H9 (cell line): Measurements from ENCODE around the gene ARHGAP45. TPM values are rescaled to one million over a fixed set of nuclear protein-coding genes. Genes with fewer than 3 reads are reported as not detected.

Experiments
- DNase-seq: peaks from one replicate; pipeline ENCODE4 v3.0.0-alpha.2; 2017
- H2AFZ ChIP-seq: one replicate; pipeline ENCODE4 v1.6.1; 2013; ENCODE audit warnings: mild to moderate bottlenecking, low read length, control low read depth, moderate library complexity
- H2AK5ac ChIP-seq: 2 replicates; pipeline ENCODE4 v1.6.1; 2013; ENCODE audit warnings: low read length, control low read depth, mixed read lengths; ENCODE audit not compliant: insufficient read length
- H2BK120ac ChIP-seq: one replicate; pipeline ENCODE4 v1.6.1; 2013; ENCODE audit warnings: low read depth, mild to moderate bottlenecking, low read length, control low read depth, inconsistent platforms; ENCODE audit not compliant: poor library complexity, severe bottlenecking
- H2BK12ac ChIP-seq: 2 replicates; pipeline ENCODE4 v1.6.1; 2013; ENCODE audit warnings: low read length, control low read depth, mixed read lengths, low read depth; ENCODE audit not compliant: insufficient read length
- H2BK15ac ChIP-seq: 2 replicates; pipeline ENCODE4 v1.6.1; 2013; ENCODE audit warnings: low read depth, low read length, control low read depth
- H2BK20ac ChIP-seq: one replicate; pipeline ENCODE4 v1.6.1; 2013; ENCODE audit warnings: low read depth, mild to moderate bottlenecking, low read length, control low read depth, inconsistent platforms; ENCODE audit not compliant: poor library complexity, severe bottlenecking
- H2BK5ac ChIP-seq: 2 replicates; pipeline ENCODE4 v1.6.1; 2013; ENCODE audit warnings: low read length, control low read depth, mixed read lengths; ENCODE audit not compliant: insufficient read length
- H3K14ac ChIP-seq: 2 replicates; pipeline ENCODE4 v1.6.1; 2013; ENCODE audit warnings: low read length, control low read depth; ENCODE audit not compliant: insufficient read depth
- H3K18ac ChIP-seq: 2 replicates; pipeline ENCODE4 v1.6.1; 2013; ENCODE audit warnings: low read depth, mild to moderate bottlenecking, mixed read lengths, low read length, control low read depth; ENCODE audit not compliant: insufficient read length
- H3K23ac ChIP-seq: 2 replicates; pipeline ENCODE4 v1.6.1; 2013; ENCODE audit warnings: low read length, control low read depth, mixed read lengths, low read depth; ENCODE audit not compliant: insufficient read length
- H3K23me2 ChIP-seq: 2 replicates; pipeline ENCODE4 v1.6.1; 2013; ENCODE audit warnings: low read depth, mild to moderate bottlenecking, mixed read lengths, low read length, control low read depth; ENCODE audit not compliant: insufficient read length, poor library complexity, severe bottlenecking
- H3K27ac ChIP-seq: 2 replicates; pipeline ENCODE4 v1.5.1; 2013; ENCODE audit warnings: low read length, control low read depth, mixed read lengths, low read depth; ENCODE audit not compliant: insufficient read length
- H3K27me3 ChIP-seq: 2 replicates; pipeline ENCODE4 v1.6.1; 2013; ENCODE audit warnings: low read length, control low read depth, inconsistent platforms; ENCODE audit not compliant: insufficient read depth
- H3K4ac ChIP-seq: 2 replicates; pipeline ENCODE4 v1.6.1; 2013; ENCODE audit warnings: low read depth, mild to moderate bottlenecking, control low read depth, inconsistent platforms, low read length, moderate library complexity
- H3K4me1 ChIP-seq: 2 replicates; pipeline ENCODE4 v1.6.1; 2013; ENCODE audit warnings: low read length, control low read depth, inconsistent platforms; ENCODE audit not compliant: insufficient read depth
- H3K4me2 ChIP-seq: 2 replicates; pipeline ENCODE4 v1.6.1; 2013; ENCODE audit warnings: low read length, control low read depth, mixed read lengths; ENCODE audit not compliant: insufficient read length, insufficient read depth
- H3K56ac ChIP-seq: 2 replicates; pipeline ENCODE4 v1.6.1; 2013; ENCODE audit warnings: low read depth, mild to moderate bottlenecking, mixed read lengths, low read length, control low read depth; ENCODE audit not compliant: insufficient read length
- H3K79me1 ChIP-seq: 2 replicates; pipeline ENCODE4 v1.6.1; 2013; ENCODE audit warnings: low read depth, mild to moderate bottlenecking, moderate library complexity, low read length, control low read depth, inconsistent platforms; ENCODE audit not compliant: insufficient read depth, poor library complexity, severe bottlenecking
- H3K79me2 ChIP-seq: 2 replicates; pipeline ENCODE4 v1.6.1; 2013; ENCODE audit warnings: low read length, control low read depth, inconsistent platforms; ENCODE audit not compliant: insufficient read depth
- H3K9ac ChIP-seq: 2 replicates; pipeline ENCODE4 v1.6.1; 2013; ENCODE audit warnings: low read length, control low read depth, mixed read lengths; ENCODE audit not compliant: insufficient read length; ENCODE audit errors: extremely low read depth
- H3K9me3 ChIP-seq: one replicate; pipeline ENCODE4 v1.6.1; 2013; ENCODE audit warnings: low read depth, low read length, inconsistent platforms; ENCODE audit not compliant: control insufficient read depth
- H3T11ph ChIP-seq: one replicate; pipeline ENCODE4 v1.6.1; 2013; ENCODE audit warnings: mild to moderate bottlenecking, low read length, control low read depth, inconsistent platforms
- H4K20me1 ChIP-seq: one replicate; pipeline ENCODE4 v1.6.1; 2013; ENCODE audit not compliant: control insufficient read depth, insufficient read length, insufficient read depth
- H4K5ac ChIP-seq: 2 replicates; pipeline ENCODE4 v1.6.1; 2013; ENCODE audit warnings: low read depth, mild to moderate bottlenecking, mixed read lengths, low read length, control low read depth; ENCODE audit not compliant: insufficient read length
- H4K8ac ChIP-seq: replicated peaks from 2 replicates; pipeline ENCODE4 v1.6.1; 2013; ENCODE audit warnings: low read length, control low read depth, mixed read lengths, low read depth; ENCODE audit not compliant: insufficient read length
- H4K91ac ChIP-seq: 2 replicates; pipeline ENCODE4 v1.6.1; 2013; ENCODE audit warnings: low read depth, mild to moderate bottlenecking, moderate library complexity, mixed read lengths, low read length, control low read depth; ENCODE audit not compliant: insufficient read length
- H3K27ac Mint-ChIP-seq, 3 experiments: 2 replicates in 2 of 3; 3 replicates in 1 of 3; pipeline ENCODE4 v1.8.0; 2020 to 2021; ENCODE audit warnings: mixed read lengths in 3 of 3, mild to moderate bottlenecking in 1 of 3, moderate library complexity in 1 of 3
- H3K27me3 Mint-ChIP-seq: 2 replicates; pipeline ENCODE4 v1.8.0; 2021; ENCODE audit warnings: low read depth, mild to moderate bottlenecking, moderate library complexity, mixed read lengths
- H3K36me3 Mint-ChIP-seq, 3 experiments: 2 replicates in 2 of 3; 3 replicates in 1 of 3; pipeline ENCODE4 v1.8.0; 2020 to 2021; ENCODE audit warnings: low read depth in 3 of 3, mixed read lengths in 3 of 3; ENCODE audit not compliant: insufficient read depth in 1 of 3
- H3K4me1 Mint-ChIP-seq, 2 experiments: 2 replicates each; pipeline ENCODE4 v1.8.0; 2020; ENCODE audit warnings: mixed read lengths in 2 of 2
- H3K4me3 Mint-ChIP-seq, 2 experiments: 2 replicates in 1 of 2; 3 replicates in 1 of 2; pipeline ENCODE4 v1.8.0; 2020 to 2021; ENCODE audit warnings: mild to moderate bottlenecking in 2 of 2, mixed read lengths in 2 of 2, moderate library complexity in 1 of 2
- H3K9me3 Mint-ChIP-seq, 2 experiments: 2 replicates in 1 of 2; 3 replicates in 1 of 2; pipeline ENCODE4 v1.8.0; 2020; ENCODE audit warnings: mild to moderate bottlenecking in 2 of 2, mixed read lengths in 2 of 2, moderate library complexity in 1 of 2
- WGBS: extraction: QIAGEN DNeasy Blood & Tissue Kit; methylation state at CpG from one replicate; pipeline ENCODE4 v1.1.7; 2013; ENCODE audit warnings: missing lambda C conversion rate, low lambda C conversion rate, mixed read lengths; ENCODE audit not compliant: insufficient read length; ENCODE audit errors: extremely low coverage; 5-methylcytosine and 5-hydroxymethylcytosine counted together
- total RNA-seq: library from RNA; stranded (reverse); gene quantifications from 2 replicates; pipeline ENCODE4 v1.2.1, GENCODE V29; 2021
- TF ChIP-seq, protein P1 (sequence below): fragments of 200-600 bp; sonication (generic); conservative IDR thresholded peaks from 3 replicates; pipeline ENCODE4 v1.8.0; 2021; ENCODE audit warnings: antibody characterized with exemption, mild to moderate bottlenecking

ARHGAP45 gene
- total RNA-seq, 1 experiment from 2014 or later = 39.8 TPM

- Histone ChIP-seq H3T11ph (no peak overlapping the region), H3K4me1 (peaks cover 1% of the 10 kb centered on the region; the same call in 1 of the 2 replicates), H3K4me2 (peak overlapping the region; percentile 64), H3K23ac (no peak overlapping the region), H2AK5ac (no peak overlapping the region), H3K4ac (no peak overlapping the region), H3K79me1 (no peaks in the 10 kb centered on the region), H3K9ac (no peak overlapping the region), H3K27ac (no peak overlapping the region), H3K27me3 (no peaks in the 10 kb centered on the region; the same call in 1 of the 2 replicates), H4K20me1 (no peaks in the 10 kb centered on the region), H2BK12ac (no peak overlapping the region), H3K56ac (no peak overlapping the region), H4K91ac (no peak overlapping the region), H4K5ac (no peak overlapping the region), H2BK120ac (no peak overlapping the region), H2BK15ac (no peak overlapping the region), H3K9me3 (no peaks in the 10 kb centered on the region), H3K79me2 (no peaks in the 10 kb centered on the region), H2BK20ac (no peak overlapping the region), H4K8ac (no peak overlapping the region), H2AFZ (no peak overlapping the region), H3K18ac (peak overlapping the region; percentile 13), H3K14ac (peak overlapping the region; percentile 90; the same call in 1 of the 2 replicates), H3K23me2 (peaks cover 9% of the 10 kb centered on the region), H2BK5ac (no peak overlapping the region)
- TF ChIP-seq, protein P1, sequence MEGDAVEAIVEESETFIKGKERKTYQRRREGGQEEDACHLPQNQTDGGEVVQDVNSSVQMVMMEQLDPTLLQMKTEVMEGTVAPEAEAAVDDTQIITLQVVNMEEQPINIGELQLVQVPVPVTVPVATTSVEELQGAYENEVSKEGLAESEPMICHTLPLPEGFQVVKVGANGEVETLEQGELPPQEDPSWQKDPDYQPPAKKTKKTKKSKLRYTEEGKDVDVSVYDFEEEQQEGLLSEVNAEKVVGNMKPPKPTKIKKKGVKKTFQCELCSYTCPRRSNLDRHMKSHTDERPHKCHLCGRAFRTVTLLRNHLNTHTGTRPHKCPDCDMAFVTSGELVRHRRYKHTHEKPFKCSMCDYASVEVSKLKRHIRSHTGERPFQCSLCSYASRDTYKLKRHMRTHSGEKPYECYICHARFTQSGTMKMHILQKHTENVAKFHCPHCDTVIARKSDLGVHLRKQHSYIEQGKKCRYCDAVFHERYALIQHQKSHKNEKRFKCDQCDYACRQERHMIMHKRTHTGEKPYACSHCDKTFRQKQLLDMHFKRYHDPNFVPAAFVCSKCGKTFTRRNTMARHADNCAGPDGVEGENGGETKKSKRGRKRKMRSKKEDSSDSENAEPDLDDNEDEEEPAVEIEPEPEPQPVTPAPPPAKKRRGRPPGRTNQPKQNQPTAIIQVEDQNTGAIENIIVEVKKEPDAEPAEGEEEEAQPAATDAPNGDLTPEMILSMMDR = peak; percentile 53
- Mint-ChIP-seq H3K27me3 (peaks cover 48% of the 10 kb centered on the region), H3K9me3 (no peaks in the 10 kb centered on the region), H3K27ac (no peak overlapping the region), H3K4me3 (peak overlapping the region; percentile 48 to 74), H3K4me1 (peaks cover 9 to 15% of the 10 kb centered on the region in 2 experiments), H3K36me3 (peaks cover 2 to 20% (median 9%) of the 10 kb centered on the region in 3 experiments)
- DNase-seq = peak; percentile 73
- no CpG with 5 or more reads among the region's 21 CpGs for WGBS
Observed at GRCh38 chr19:1070576-1070930, 3.6 kb downstream of the ARHGAP45 start.
